ENCODE measurements around the gene SOS1. TPM values are rescaled to one million over a fixed set of nuclear protein-coding genes. Genes with fewer than 3 reads are reported as not detected.
"Not testable (repeated sequence)": the region's sequence is repeated elsewhere in the genome, so short reads cannot be mapped to it uniquely, and the experiment has no call there.

Gene SOS1
- total RNA-seq, 1 experiment from 2014 or later = 16.2 TPM

DNA sequence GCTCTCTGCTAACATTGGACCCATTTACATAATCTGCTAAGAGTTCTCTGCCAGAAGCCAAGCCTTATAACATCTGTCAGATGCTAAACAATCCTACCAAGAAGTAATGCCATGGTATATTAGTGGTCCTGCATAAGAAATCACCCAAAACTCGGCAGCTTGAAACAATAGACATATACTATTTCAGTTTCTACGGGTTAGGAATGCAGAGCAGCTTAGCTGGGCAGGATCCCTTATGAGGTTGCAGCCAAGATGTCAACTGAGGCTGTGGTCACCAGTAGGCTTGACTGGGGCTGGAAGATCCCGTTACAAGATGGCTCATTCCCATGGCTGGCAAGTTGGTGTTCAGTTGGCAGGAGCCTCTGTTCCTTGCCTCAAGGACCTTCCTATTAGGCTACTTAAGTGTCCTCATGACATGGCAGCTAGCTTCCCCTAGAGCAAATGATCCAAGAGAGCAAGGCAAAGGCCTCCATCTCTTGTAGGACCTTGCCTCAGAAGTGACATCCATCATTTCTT is 25.1 kb upstream of the SOS1 start:
- H3K4me1 ChIP-seq (replicated peaks) = no peaks in the 10 kb centered on the region
- H3K9me3 ChIP-seq (replicated peaks) = no peaks in the 10 kb centered on the region
- no peak overlapping the region for H3K4me3 ChIP-seq
- no peak overlapping the region for H3K27ac ChIP-seq
- H3K36me3 ChIP-seq = no peaks in the 10 kb centered on the region
- H3K27me3 ChIP-seq (replicated peaks) = no peaks in the 10 kb centered on the region
- DNase-seq (ENCODE audit: low read depth in 1 of 2, low spot score in 2 of 2) = no peak

DNA sequence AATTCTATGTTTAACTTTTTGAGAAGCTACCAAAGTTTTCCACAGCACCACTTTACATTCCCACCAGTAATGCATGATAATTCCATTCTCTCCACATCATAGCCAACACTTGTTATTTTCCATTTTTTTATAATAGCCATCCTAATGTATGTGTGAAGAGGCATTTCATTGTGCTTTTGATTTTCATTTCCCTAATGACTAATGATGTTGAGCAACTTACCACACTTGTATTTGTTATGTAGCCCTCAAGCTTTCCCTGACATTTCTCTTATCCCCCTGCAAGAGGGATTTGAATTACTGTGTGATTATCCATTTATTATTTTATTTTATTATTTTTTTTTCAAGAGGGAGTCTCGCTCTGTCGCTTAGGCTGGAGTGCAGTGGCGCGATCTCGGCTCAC is 23.6 kb upstream of the SOS1 start:
- Histone ChIP-seq H3K27ac (no peak overlapping the region), H3K9me3 (replicated peaks) (no peaks in the 10 kb centered on the region), H3K4me3 (no peak overlapping the region), H3K4me1 (replicated peaks) (no peaks in the 10 kb centered on the region), H3K36me3 (no peaks in the 10 kb centered on the region), H3K27me3 (replicated peaks) (0 out of 2 replicates have a peak, but pooled peaks cover 3% of the 10 kb centered on the region)
- DNase-seq (ENCODE audit: low read depth in 1 of 2, low spot score in 2 of 2) = no peak

DNA sequence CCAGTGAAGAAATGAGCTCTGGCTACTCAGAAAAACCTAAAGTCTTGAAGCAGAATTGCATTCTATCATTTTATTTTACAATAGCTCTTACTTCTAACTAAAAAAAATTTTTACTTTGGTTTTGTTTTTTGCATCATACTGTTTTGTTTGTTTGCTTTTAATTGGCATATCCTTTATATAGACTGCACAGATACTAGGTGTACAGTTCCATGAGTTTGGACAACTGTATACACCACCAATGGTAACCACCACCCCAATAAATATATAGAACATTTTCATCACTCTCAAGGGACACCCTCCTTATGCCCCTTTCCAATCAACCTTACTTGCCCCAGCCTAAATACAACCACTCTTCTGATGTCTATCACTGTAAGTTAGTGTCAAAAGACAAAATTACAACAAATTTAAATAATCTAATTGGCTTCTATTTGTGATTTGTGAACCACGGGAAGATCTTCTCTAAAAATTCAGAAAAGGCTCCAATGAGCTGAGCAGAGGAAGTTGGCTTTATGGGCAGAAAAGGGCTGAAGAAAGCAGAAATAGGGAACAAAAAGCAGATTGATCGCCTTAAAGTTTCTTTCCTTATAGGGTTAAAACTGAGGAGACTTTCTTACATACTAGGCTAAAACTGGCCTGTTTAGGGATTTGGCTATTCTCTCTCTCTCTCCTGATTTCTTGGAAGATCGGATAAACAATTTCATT is 22.2 kb upstream of the SOS1 start:
- Histone ChIP-seq H3K27ac (no peak overlapping the region), H3K4me3 (no peak overlapping the region), H3K36me3 (no peaks in the 10 kb centered on the region), H3K4me1 (replicated peaks) (no peaks in the 10 kb centered on the region), H3K27me3 (replicated peaks) (0 out of 2 replicates have a peak, but pooled peaks cover 3% of the 10 kb centered on the region), H3K9me3 (replicated peaks) (no peaks in the 10 kb centered on the region)
- no peak for DNase-seq (ENCODE audit: low read depth in 1 of 2, low spot score in 2 of 2)

DNA sequence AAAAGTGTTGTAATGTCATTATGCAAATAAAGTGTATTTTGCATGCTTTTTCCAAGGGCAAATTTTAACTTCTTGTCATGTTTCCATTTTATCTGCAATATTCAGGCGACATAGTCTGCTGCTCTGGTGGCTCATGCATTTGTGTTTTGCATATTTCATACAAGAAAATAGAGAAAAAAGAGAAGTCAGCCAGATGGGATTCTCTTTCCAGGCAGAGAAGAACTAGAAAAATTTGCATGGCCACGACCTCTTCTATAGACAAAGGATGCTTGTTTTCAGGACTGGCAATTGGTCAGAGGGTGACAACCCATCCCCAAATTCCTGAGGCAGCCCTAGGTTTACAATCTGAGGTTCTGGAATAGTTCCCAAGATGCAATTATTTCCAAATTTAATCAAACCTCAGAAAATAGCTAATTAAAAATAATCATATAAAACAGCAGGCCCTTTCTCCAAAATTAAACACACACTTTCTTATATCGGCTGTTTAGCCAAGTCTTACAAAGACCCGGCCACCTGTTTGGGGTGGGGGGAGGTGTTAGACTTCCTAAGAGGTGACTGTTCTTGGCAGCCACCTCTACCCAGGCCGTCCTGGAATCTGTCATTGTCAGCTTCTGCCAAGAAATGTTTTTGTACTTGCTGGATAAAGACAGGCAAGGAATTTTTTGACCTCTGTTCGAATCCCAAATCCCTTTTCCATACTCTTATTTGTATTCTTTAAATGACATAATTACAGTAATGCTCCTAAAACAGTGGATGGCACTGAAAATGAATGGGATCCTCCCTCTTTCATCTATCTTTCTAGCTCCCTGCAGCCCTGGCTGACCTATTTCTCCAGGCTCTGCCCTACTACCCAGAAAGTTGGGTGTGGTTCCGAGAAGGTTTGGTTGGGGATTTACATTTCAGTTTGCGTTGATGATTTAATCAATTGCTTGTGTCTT is 20.8 kb upstream of the SOS1 start:
- Histone ChIP-seq H3K9me3 (replicated peaks) (no peaks in the 10 kb centered on the region), H3K4me3 (no peak overlapping the region), H3K27ac (no peak overlapping the region), H3K4me1 (replicated peaks) (no peaks in the 10 kb centered on the region), H3K36me3 (no peaks in the 10 kb centered on the region), H3K27me3 (replicated peaks) (0 out of 2 replicates have a peak, but pooled peaks cover 3% of the 10 kb centered on the region)
- no peak for DNase-seq (ENCODE audit: low read depth in 1 of 2, low spot score in 2 of 2)

DNA sequence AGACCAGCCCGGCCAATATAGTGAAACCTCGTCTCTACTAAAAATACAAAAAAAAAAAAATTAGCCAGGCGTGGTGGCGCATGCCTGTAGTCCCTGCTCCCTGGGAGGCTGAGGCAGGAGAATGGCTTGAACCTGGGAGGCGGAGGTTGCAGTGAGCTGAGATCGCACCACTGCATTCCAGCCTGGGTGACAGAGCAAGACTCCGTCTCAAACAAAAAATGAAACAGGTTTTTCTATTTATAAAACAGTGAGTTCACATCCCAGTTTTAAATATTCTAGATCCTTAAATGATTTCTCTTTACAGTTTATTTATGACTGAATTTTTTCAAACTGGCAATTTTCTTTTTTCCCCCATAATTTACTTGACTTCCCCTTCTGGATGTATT is 20.1 kb upstream of the SOS1 start:
- not testable (repeated sequence) for H3K27me3 ChIP-seq (replicated peaks); H3K4me3 ChIP-seq; H3K4me1 ChIP-seq (replicated peaks); DNase-seq (ENCODE audit: low read depth in 1 of 2, low spot score in 2 of 2); H3K9me3 ChIP-seq (replicated peaks); H3K27ac ChIP-seq; H3K36me3 ChIP-seq

DNA sequence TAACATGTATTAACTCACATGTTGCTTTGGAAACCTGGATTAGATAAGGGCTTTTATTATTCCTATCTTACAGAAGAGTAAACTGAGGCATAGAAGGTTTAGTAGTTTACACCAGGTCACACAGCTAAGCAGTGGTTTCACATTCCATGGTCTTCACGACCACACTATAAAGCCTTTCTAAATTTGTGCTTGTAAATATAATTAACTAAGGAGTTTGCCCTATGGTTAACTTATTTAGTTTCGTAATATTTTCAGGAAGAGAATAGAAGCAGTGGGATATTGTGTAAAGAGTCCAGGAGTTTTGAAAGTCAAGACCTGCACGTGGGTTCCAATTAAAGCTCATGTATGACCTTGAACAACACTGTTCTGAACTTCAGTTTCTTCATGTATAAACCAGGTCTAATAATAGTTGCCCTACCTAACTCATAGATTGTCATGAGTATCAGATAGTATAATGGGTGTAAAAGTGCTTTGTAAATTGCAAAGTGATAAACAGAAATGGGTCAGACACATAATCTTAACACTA is 19.5 kb upstream of the SOS1 start:
- Histone ChIP-seq H3K9me3 (replicated peaks) (no peaks in the 10 kb centered on the region), H3K4me3 (no peak overlapping the region), H3K27me3 (replicated peaks) (0 out of 2 replicates have a peak, but pooled peaks cover 3% of the 10 kb centered on the region), H3K4me1 (replicated peaks) (no peaks in the 10 kb centered on the region), H3K27ac (no peak overlapping the region), H3K36me3 (no peaks in the 10 kb centered on the region)
- DNase-seq (ENCODE audit: low read depth in 1 of 2, low spot score in 2 of 2) = no peak

DNA sequence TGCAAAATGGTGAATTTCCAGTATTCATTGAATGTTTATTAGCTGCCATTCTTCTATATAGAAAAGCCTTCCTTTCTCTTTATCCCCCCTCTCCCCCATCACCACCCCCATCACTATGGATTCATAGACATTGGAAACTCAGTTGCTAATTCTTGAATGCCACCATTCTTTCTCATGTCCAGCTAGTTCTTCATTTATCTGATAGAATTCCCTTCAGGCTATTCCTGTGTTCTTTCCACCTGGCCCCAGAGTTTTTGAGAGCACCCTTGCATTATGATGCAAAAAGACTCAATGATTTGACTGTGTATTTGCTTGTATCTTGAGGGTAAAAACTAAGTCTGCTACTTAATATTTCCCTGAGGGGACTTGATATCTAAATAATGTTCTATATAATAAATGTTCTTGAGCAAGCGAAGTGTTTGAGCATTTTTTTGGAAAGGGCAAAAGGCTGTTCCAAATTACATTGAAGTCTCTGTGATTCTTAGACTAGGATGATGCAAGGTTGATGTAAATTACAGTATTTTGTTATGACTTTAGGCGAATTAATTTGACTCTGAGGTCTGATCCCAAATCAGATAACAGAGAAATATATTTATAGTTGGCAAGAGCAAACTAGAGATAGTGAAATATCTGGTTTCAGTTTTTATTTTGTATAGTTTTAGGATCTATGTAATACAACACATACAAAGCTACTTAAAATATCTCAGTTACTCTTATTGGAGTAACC is 18.8 kb upstream of the SOS1 start:
- Histone ChIP-seq H3K4me1 (replicated peaks) (no peaks in the 10 kb centered on the region), H3K27me3 (replicated peaks) (0 out of 2 replicates have a peak, but pooled peaks cover 3% of the 10 kb centered on the region), H3K9me3 (replicated peaks) (no peaks in the 10 kb centered on the region), H3K36me3 (no peaks in the 10 kb centered on the region), H3K4me3 (no peak overlapping the region), H3K27ac (no peak overlapping the region)
- DNase-seq (ENCODE audit: low read depth in 1 of 2, low spot score in 2 of 2) = no peak

DNA sequence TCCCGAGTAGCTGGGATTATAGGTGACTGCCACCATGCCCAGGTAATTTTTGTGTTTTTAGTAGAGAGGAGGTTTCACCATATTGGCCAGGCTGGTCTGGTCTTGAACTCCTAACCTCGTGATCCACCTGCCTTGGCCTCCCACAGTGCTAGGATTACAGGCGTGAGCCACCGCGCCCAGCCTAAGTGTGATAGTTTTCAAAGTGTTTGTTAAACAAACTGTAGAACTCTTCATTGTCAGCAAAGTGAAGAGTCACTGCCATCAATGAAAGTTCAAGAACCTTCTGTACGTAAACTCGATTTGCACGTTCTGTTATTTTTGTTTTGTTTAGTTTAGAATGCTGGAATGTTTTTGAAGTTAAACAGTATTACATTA is 18.0 kb upstream of the SOS1 start:
- DNase-seq (ENCODE audit: low read depth in 1 of 2, low spot score in 2 of 2) = no peak
- no peaks in the 10 kb centered on the region for H3K4me1 ChIP-seq (replicated peaks)
- H3K27me3 ChIP-seq (replicated peaks) = 0 out of 2 replicates have a peak, but pooled peaks cover 3% of the 10 kb centered on the region
- no peaks in the 10 kb centered on the region for H3K9me3 ChIP-seq (replicated peaks)
- no peaks in the 10 kb centered on the region for H3K36me3 ChIP-seq
- H3K4me3 ChIP-seq = no peak overlapping the region
- H3K27ac ChIP-seq = no peak overlapping the region

DNA sequence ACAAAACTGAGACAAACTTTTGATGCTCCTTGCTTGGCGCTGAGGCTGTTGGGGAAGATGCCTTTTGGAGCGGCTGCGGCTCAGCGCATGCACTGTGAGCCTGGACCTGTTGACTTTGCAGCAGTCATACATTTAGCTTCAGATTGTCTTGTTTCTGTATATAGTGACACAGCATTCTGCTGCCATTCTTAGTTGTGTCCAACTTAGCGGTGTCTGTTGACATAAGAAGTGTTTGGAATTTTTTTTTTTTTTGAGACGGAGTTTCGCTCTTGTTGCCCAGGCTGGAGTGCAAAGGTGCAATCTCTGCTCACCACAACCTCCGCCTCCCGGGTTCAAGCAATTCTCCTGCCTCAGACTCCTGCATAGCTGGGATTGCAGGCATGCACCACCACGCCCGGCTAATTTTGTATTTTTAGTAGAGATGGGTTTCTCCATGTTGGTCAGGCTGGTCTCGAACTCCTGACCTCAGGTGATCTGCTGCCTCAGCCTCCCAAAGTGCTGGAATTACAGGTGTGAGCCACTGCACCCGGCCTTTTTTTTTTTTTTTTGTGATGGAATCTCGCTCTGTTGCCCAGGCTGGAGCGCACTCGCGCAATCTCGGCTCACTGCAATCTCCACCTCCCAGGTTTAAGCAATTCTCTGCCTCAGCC is 17.5 kb upstream of the SOS1 start:
- H3K27ac ChIP-seq; H3K4me3 ChIP-seq; H3K27me3 ChIP-seq (replicated peaks); H3K9me3 ChIP-seq (replicated peaks); H3K4me1 ChIP-seq (replicated peaks); DNase-seq (ENCODE audit: low read depth in 1 of 2, low spot score in 2 of 2); H3K36me3 ChIP-seq: not testable (repeated sequence)

DNA sequence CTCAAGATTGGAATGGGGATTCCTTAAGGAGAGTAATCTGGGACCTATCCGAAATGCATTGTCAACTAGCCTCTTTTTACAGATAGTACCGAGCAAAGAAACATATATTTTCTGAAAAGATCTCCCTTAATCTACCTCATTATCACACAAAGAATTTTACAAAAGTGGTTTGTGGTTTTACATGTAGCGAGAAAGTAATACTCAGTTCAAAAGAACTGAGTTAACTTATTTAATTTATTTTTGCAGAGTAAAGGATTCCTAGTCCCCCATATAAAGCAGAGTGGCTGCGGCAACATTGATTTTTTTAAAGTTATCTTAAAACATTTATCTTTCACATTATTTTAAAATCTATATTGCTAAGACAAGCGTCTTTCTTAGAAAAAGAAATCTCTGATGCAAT is 15.9 kb upstream of the SOS1 start:
- 0 out of 2 replicates have a peak, but pooled peaks cover 3% of the 10 kb centered on the region for H3K27me3 ChIP-seq (replicated peaks)
- no peak overlapping the region for H3K27ac ChIP-seq
- H3K4me3 ChIP-seq = no peak overlapping the region
- no peaks in the 10 kb centered on the region for H3K9me3 ChIP-seq (replicated peaks)
- H3K36me3 ChIP-seq = no peaks in the 10 kb centered on the region
- H3K4me1 ChIP-seq (replicated peaks) = no peaks in the 10 kb centered on the region
- no peak for DNase-seq (ENCODE audit: low read depth in 1 of 2, low spot score in 2 of 2)

DNA sequence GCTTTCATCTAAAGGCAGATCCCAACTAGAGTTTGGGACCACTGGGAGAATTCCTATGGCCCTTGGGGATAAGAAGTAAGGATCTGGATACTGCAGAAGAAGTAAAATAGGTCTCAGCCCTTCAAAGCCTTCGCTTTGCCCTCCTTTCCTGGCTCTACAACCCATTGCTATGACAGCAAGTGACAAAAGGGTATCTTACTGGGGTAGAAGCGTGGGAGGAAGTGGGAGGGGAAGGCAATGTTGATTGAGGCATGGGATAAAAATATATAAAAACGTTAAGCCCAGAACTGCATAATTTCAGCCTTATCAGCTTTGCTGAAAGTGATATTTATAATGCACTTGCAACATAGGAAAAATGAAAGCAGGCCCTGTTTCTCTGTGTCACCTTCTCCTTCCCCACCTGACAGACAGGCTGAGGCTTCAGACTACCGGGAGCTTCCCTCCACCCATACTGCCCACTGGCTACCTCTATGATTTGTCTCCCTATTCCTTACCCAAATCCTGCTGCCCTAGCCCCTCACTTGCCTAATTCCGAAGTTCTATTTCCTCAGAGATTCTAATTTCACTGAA is 14.9 kb upstream of the SOS1 start:
- Histone ChIP-seq H3K4me3 (no peak overlapping the region), H3K9me3 (replicated peaks) (no peaks in the 10 kb centered on the region), H3K4me1 (replicated peaks) (no peaks in the 10 kb centered on the region), H3K36me3 (no peaks in the 10 kb centered on the region), H3K27ac (no peak overlapping the region), H3K27me3 (replicated peaks) (0 out of 2 replicates have a peak, but pooled peaks cover 3% of the 10 kb centered on the region)
- DNase-seq (ENCODE audit: low read depth in 1 of 2, low spot score in 2 of 2) = no peak

DNA sequence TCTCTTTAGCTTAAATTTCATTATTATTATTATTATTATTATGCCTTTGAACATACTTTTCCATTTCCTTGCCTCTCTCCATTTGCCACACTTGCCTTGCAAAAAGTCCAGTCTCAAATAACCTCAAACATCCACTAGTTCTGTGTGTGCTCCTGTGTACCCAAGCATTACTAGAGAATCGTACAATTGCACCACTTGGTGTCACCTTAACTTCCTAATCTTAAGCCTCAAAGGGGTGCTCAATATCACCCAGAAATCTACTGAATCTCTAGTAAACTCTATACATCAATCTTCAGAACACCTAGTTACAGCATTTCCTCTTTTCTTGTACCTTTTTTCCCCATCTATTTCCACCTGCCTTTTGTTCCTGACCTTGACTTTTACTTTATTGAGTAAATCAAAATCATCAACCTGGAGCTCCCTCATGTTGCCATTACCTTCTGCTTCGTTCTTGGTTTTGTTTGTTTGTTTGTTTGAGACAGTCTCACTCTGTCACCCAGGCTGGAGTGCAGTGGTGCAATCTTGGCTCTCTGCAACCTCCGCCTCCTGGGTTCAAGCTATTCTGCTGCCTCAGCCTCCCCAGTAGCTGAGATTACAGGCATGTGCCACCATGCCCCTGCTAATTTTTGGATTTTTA is 12.5 kb upstream of the SOS1 start:
- Histone ChIP-seq H3K27me3 (replicated peaks) (no peaks in the 10 kb centered on the region), H3K4me3 (no peak overlapping the region), H3K36me3 (no peaks in the 10 kb centered on the region), H3K27ac (no peak overlapping the region), H3K9me3 (replicated peaks) (no peaks in the 10 kb centered on the region), H3K4me1 (replicated peaks) (no peaks in the 10 kb centered on the region)
- DNase-seq (ENCODE audit: low read depth in 1 of 2, low spot score in 2 of 2) = no peak
